ENCODE data around the gene XYLT1. TPM values are rescaled to one million over a fixed set of nuclear protein-coding genes. Genes with fewer than 3 reads are reported as not detected.

XYLT1 gene
- total RNA-seq, 6 experiments from 2014 or later, result 0.48 to 2.0 (median 0.59) TPM

DNA sequence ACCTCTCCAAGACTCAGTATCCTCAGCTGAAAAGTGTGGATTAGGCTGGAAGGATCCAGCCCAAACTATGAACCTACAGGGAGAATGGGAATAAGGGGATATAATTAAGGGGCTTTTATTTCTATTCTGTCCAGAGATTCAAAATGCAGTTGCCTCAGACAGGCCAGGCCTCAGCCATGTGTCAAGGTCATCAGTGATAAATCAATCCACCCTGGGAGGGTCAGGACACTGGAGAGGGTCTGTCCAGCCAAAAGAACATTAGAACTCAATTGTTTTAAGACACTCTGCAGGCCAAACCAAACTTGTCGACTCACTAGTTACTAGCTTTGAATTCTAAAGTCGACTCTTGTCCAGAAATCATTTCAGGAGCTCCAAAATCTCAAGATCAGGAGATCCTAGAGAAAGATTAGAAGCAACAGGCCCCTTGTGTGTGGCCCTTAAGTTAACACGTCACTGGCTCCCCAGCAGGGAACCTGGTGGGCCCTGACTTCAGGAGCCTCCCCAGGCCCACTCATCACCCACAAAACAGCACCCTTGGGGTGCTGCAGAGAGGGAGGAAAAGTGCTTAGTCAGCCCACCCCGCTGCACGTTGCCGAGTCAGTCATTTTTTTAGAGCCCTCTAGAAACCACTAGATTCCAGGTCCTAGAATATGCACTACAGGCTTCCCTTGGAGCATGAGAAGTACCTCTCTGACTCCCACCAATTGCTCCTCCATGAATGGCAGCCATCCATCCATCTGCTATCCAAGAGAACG is 156.8 kb downstream of the XYLT1 start:
- no peak for ATAC-seq

DNA sequence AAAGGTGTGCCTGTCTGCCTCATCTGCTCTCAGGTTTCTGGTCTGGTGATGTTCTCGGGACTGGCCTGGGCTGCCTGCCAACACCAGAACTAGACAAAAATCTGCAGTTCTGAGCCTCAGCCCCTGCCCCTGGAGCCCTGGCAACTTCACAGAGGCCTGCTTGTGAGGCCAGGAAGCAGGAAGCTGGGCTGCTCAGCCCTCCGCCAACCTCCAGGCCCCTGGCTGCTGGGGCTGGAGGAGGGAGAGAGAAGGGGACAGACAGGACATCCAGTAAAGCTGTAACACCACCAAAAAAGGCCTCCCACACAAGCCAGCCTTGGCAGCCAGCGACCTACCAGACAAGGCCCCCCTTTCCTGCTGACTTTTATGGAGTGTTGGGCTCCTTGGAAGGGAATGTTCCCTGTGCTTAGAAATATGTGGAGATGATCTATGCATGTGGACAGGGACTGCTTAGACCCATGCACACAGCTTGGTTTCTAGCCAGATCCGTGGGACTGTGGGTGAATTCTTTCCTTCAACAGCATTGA is 157.6 kb downstream of the XYLT1 start:
- DNase-seq (peak in 1 of 3 donors; percentile 23), ATAC-seq (peak in 3 of 4 donors; percentile 25 to 56 (median 33))
- WGBS (ENCODE audit: insufficient coverage, low coverage, low lambda C conversion rate, missing lambda C conversion rate), result 27% methylated on average over 2 of the region's 4 CpGs
- no peak overlapping the region for H3K4me3 ChIP-seq
- H3K36me3 ChIP-seq, result no peaks in the 10 kb centered on the region
- TF ChIP-seq, protein P1, sequence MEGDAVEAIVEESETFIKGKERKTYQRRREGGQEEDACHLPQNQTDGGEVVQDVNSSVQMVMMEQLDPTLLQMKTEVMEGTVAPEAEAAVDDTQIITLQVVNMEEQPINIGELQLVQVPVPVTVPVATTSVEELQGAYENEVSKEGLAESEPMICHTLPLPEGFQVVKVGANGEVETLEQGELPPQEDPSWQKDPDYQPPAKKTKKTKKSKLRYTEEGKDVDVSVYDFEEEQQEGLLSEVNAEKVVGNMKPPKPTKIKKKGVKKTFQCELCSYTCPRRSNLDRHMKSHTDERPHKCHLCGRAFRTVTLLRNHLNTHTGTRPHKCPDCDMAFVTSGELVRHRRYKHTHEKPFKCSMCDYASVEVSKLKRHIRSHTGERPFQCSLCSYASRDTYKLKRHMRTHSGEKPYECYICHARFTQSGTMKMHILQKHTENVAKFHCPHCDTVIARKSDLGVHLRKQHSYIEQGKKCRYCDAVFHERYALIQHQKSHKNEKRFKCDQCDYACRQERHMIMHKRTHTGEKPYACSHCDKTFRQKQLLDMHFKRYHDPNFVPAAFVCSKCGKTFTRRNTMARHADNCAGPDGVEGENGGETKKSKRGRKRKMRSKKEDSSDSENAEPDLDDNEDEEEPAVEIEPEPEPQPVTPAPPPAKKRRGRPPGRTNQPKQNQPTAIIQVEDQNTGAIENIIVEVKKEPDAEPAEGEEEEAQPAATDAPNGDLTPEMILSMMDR (IDR thresholded peaks at IDR 0.05), result no peak
- no peak for TF ChIP-seq POLR2A (IDR thresholded peaks at IDR 0.05)
- no peaks in the 10 kb centered on the region for H3K9me3 ChIP-seq
- intact Hi-C loops (cut with DNase I), result no loop called here
- H3K4me1 ChIP-seq, result no peaks in the 10 kb centered on the region
- H3K27ac ChIP-seq, result no peak overlapping the region
- H3K27me3 ChIP-seq, result no peaks in the 10 kb centered on the region

More for the DNA sequence above, 156.8 kb downstream of the XYLT1 start:
- no peaks in the 10 kb centered on the region for H3K36me3 ChIP-seq
- TF ChIP-seq, protein P1 (IDR thresholded peaks at IDR 0.05), result no peak
- TF ChIP-seq POLR2A (IDR thresholded peaks at IDR 0.05), result no peak
- intact Hi-C loops (cut with DNase I), result no loop called here
- no peaks in the 10 kb centered on the region for H3K9me3 ChIP-seq
- H3K27ac ChIP-seq, result peak overlapping the region in 1 of 3 donors; percentile 21
- no peak for DNase-seq
- H3K27me3 ChIP-seq, result no peaks in the 10 kb centered on the region
- no peak overlapping the region for H3K4me3 ChIP-seq
- no peaks in the 10 kb centered on the region for H3K4me1 ChIP-seq
- 63% methylated on average over 5 of the region's 7 CpGs for WGBS (ENCODE audit: insufficient coverage, low coverage, low lambda C conversion rate, missing lambda C conversion rate)

DNA sequence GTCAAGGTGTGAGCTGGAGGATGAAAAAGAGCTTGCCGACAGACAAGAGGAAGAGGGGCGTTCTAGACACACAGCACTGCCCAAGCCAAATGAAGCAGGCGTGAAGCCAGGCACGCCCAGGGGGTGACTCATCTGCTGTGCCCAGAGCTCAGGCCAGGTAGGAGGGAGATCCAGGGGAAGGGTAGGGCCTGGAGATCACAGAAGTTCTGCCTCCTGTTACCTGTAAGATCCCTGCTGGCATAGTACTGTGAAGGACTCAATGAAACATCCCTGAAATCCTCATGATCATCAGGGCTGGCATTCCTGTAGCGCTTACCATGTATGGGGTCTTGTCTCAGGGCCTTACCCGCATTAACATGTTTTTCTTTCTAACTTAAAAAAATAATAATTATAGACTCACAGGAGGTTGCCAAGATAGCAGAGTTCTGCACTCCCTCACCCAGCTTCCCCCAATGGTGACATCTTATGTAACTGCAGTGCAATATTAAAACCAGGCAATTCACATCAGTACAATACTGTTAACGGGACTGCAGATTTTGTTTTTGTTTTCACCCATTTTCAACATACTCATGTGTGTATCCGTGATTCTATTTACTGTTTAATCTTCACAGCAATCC is 158.6 kb downstream of the XYLT1 start:
- H3K9me3 ChIP-seq, result no peaks in the 10 kb centered on the region
- TF ChIP-seq, protein P1 (IDR thresholded peaks at IDR 0.05), result no peak
- no peak for TF ChIP-seq POLR2A (IDR thresholded peaks at IDR 0.05)
- ATAC-seq (peak in 1 of 4 donors; percentile 26), DNase-seq (no peak)
- H3K36me3 ChIP-seq, result no peaks in the 10 kb centered on the region
- H3K27me3 ChIP-seq, result no peaks in the 10 kb centered on the region
- H3K27ac ChIP-seq, result no peak overlapping the region
- intact Hi-C loops (cut with DNase I), result no loop called here
- no peak overlapping the region for H3K4me3 ChIP-seq
- H3K4me1 ChIP-seq, result no peaks in the 10 kb centered on the region
- 67% methylated on average over 8 of the region's 8 CpGs for WGBS (ENCODE audit: insufficient coverage, low coverage, low lambda C conversion rate, missing lambda C conversion rate)

DNA sequence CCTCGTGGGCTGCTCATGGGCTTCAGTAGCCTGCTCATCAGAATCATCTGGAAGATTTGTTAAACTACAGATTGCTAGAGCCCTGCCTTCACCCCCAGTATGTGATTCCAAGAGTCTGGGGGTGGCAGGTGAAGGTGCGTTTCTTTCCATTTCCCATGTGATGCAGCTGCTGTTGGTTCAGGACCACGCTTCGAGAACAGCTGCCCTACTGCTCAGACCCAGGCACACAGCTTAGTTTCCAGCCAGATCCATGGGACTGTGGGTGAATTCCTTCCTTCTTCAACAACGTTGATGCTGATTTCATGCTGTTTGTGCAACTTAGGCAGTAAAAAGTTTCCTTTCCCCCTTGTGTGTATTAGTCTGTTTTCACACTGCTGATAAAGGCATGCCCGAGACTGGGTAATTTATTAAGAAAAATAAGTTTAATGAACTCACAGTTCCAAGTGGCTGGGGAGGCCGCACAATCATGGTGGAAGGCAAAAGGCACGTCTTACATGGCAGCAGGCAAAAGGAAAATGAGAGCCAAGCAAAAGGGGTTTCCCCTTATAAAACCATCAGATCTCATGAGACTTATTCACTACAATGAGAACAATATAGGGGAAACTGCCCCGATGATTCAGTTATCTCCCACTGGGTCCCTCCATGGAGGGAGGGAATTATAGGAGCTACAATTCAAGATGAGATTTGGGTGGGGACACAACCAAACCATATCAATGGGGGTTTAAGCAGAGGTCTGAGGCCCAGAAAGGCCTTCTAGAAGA is 159.2 kb downstream of the XYLT1 start:
- H3K4me3 ChIP-seq, result no peak overlapping the region
- H3K36me3 ChIP-seq, result no peaks in the 10 kb centered on the region
- H3K27ac ChIP-seq, result no peak overlapping the region
- 66% methylated on average over 6 of the region's 9 CpGs for WGBS (ENCODE audit: insufficient coverage, low coverage, low lambda C conversion rate, missing lambda C conversion rate)
- H3K27me3 ChIP-seq, result no peaks in the 10 kb centered on the region
- no peak for TF ChIP-seq POLR2A (IDR thresholded peaks at IDR 0.05)
- TF ChIP-seq, protein P1 (IDR thresholded peaks at IDR 0.05), result no peak
- DNase-seq (no peak), ATAC-seq (no peak)
- intact Hi-C loops (cut with DNase I), result no loop called here
- no peaks in the 10 kb centered on the region for H3K9me3 ChIP-seq
- H3K4me1 ChIP-seq, result no peaks in the 10 kb centered on the region
